ENCODE measurements around the gene TBC1D10B. TPM values are rescaled to one million over a fixed set of nuclear protein-coding genes. Genes with fewer than 3 reads are reported as not detected.
A peak's percentile ranks its signal among the peaks of the same experiment; 100 is the strongest.

The TBC1D10B gene
- total RNA-seq, 1 experiment from 2014 or later: 31.2 TPM

- Histone ChIP-seq H3K79me2 (ENCODE audit: low read length) (peaks cover 22% of the 10 kb centered on the region), H3K9ac (ENCODE audit: low read length) (peak overlapping the region; percentile 99), H3K4me2 (ENCODE audit: low read depth, low read length, poor library complexity, severe bottlenecking) (peak overlapping the region; percentile 100), H2AFZ (ENCODE audit: low read length) (no peak overlapping the region), H3K9me3 (ENCODE audit: low read length) (no peaks in the 10 kb centered on the region), H3K9me2 (replicated peaks; ENCODE audit: insufficient read depth, low read length) (no peaks in the 10 kb centered on the region), H3K27ac (ENCODE audit: low read length) (peak overlapping the region; percentile 99), H3K36me3 (ENCODE audit: insufficient read depth, low read length) (no peaks in the 10 kb centered on the region), H3K4me1 (ENCODE audit: low read length) (peaks cover 57% of the 10 kb centered on the region), H3K27me3 (ENCODE audit: low read length) (no peaks in the 10 kb centered on the region), H4K20me1 (ENCODE audit: insufficient read depth, low read depth, low read length) (0 out of 2 replicates have a peak, but pooled peaks cover 4% of the 10 kb centered on the region), H3K4me3 (ENCODE audit: low read length) (peak overlapping the region; percentile 77)
- DNase-seq: peak; percentile 100
Observed at GRCh38 chr16:30378236-30379157, 8.2 kb upstream of the TBC1D10B start.

GRCh38 chr16:30377812-30378235 lies 7.5 kb upstream of the TBC1D10B start:
- H3K4me2 ChIP-seq (ENCODE audit: low read depth, low read length, poor library complexity, severe bottlenecking): peak overlapping the region; percentile 100
- 0 out of 2 replicates have a peak, but pooled peaks cover 4% of the 10 kb centered on the region for H4K20me1 ChIP-seq (ENCODE audit: insufficient read depth, low read depth, low read length)
- DNase-seq: peak; percentile 96
- 0 out of 2 replicates have a peak overlapping the region, but pooled peaks have one; percentile 39 for H2AFZ ChIP-seq (ENCODE audit: low read length)
- no peaks in the 10 kb centered on the region for H3K9me3 ChIP-seq (ENCODE audit: low read length)
- peak overlapping the region; percentile 99 for H3K9ac ChIP-seq (ENCODE audit: low read length)
- H3K36me3 ChIP-seq (ENCODE audit: insufficient read depth, low read length): no peaks in the 10 kb centered on the region
- no peaks in the 10 kb centered on the region for H3K9me2 ChIP-seq (replicated peaks; ENCODE audit: insufficient read depth, low read length)
- peak overlapping the region; percentile 77 for H3K4me3 ChIP-seq (ENCODE audit: low read length)
- H3K27me3 ChIP-seq (ENCODE audit: low read length): no peaks in the 10 kb centered on the region
- H3K4me1 ChIP-seq (ENCODE audit: low read length): peaks cover 56% of the 10 kb centered on the region
- H3K79me2 ChIP-seq (ENCODE audit: low read length): peaks cover 22% of the 10 kb centered on the region
- peak overlapping the region; percentile 99 for H3K27ac ChIP-seq (ENCODE audit: low read length)

GRCh38 chr16:30377050-30377811 lies 6.9 kb upstream of the TBC1D10B start:
- no peaks in the 10 kb centered on the region for H3K27me3 ChIP-seq (ENCODE audit: low read length)
- H3K36me3 ChIP-seq (ENCODE audit: insufficient read depth, low read length): no peaks in the 10 kb centered on the region
- H3K79me2 ChIP-seq (ENCODE audit: low read length): peaks cover 22% of the 10 kb centered on the region
- H2AFZ ChIP-seq (ENCODE audit: low read length): no peak overlapping the region
- H4K20me1 ChIP-seq (ENCODE audit: insufficient read depth, low read depth, low read length): 0 out of 2 replicates have a peak, but pooled peaks cover 4% of the 10 kb centered on the region
- H3K4me2 ChIP-seq (ENCODE audit: low read depth, low read length, poor library complexity, severe bottlenecking): peak overlapping the region; percentile 100
- H3K9me3 ChIP-seq (ENCODE audit: low read length): no peaks in the 10 kb centered on the region
- no peaks in the 10 kb centered on the region for H3K9me2 ChIP-seq (replicated peaks; ENCODE audit: insufficient read depth, low read length)
- DNase-seq: no peak
- peak overlapping the region; percentile 99 for H3K27ac ChIP-seq (ENCODE audit: low read length)
- H3K4me3 ChIP-seq (ENCODE audit: low read length): peak overlapping the region; percentile 77
- peak overlapping the region; percentile 99 for H3K9ac ChIP-seq (ENCODE audit: low read length)
- peaks cover 56% of the 10 kb centered on the region for H3K4me1 ChIP-seq (ENCODE audit: low read length)

GRCh38 chr16:30376461-30376902 lies 6.2 kb upstream of the TBC1D10B start:
- Histone ChIP-seq H4K20me1 (ENCODE audit: insufficient read depth, low read depth, low read length) (0 out of 2 replicates have a peak, but pooled peaks cover 4% of the 10 kb centered on the region), H3K27me3 (ENCODE audit: low read length) (no peaks in the 10 kb centered on the region), H2AFZ (ENCODE audit: low read length) (no peak overlapping the region), H3K4me2 (ENCODE audit: low read depth, low read length, poor library complexity, severe bottlenecking) (peak overlapping the region; percentile 100), H3K4me1 (ENCODE audit: low read length) (peaks cover 56% of the 10 kb centered on the region), H3K9me3 (ENCODE audit: low read length) (no peaks in the 10 kb centered on the region), H3K36me3 (ENCODE audit: insufficient read depth, low read length) (no peaks in the 10 kb centered on the region), H3K9ac (ENCODE audit: low read length) (no peak overlapping the region), H3K27ac (ENCODE audit: low read length) (no peak overlapping the region), H3K4me3 (ENCODE audit: low read length) (no peak overlapping the region), H3K9me2 (replicated peaks; ENCODE audit: insufficient read depth, low read length) (no peaks in the 10 kb centered on the region), H3K79me2 (ENCODE audit: low read length) (peaks cover 19% of the 10 kb centered on the region)
- DNase-seq: peak; percentile 41

GRCh38 chr16:30375864-30376263 lies 5.6 kb upstream of the TBC1D10B start:
- no peaks in the 10 kb centered on the region for H3K36me3 ChIP-seq (ENCODE audit: insufficient read depth, low read length)
- H3K27me3 ChIP-seq (ENCODE audit: low read length): no peaks in the 10 kb centered on the region
- H3K27ac ChIP-seq (ENCODE audit: low read length): no peak overlapping the region
- H3K4me3 ChIP-seq (ENCODE audit: low read length): no peak overlapping the region
- no peaks in the 10 kb centered on the region for H3K9me3 ChIP-seq (ENCODE audit: low read length)
- H3K9me2 ChIP-seq (replicated peaks; ENCODE audit: insufficient read depth, low read length): no peaks in the 10 kb centered on the region
- H3K79me2 ChIP-seq (ENCODE audit: low read length): peaks cover 13% of the 10 kb centered on the region
- no peak overlapping the region for H3K4me2 ChIP-seq (ENCODE audit: low read depth, low read length, poor library complexity, severe bottlenecking)
- no peak overlapping the region for H2AFZ ChIP-seq (ENCODE audit: low read length)
- no peak overlapping the region for H3K9ac ChIP-seq (ENCODE audit: low read length)
- no peak for DNase-seq
- H3K4me1 ChIP-seq (ENCODE audit: low read length): peaks cover 54% of the 10 kb centered on the region
- H4K20me1 ChIP-seq (ENCODE audit: insufficient read depth, low read depth, low read length): 0 out of 2 replicates have a peak, but pooled peaks cover 4% of the 10 kb centered on the region

GRCh38 chr16:30374538-30374937 lies 4.2 kb upstream of the TBC1D10B start, which contains the start of gene MYL11:
Gene MYL11 (plus strand): TSS chr16:30374802. CDS start chr16:30374858, 56 bp downstream.
- H3K79me2 ChIP-seq (ENCODE audit: low read length): peaks cover 7% of the 10 kb centered on the region
- H3K9ac ChIP-seq (ENCODE audit: low read length): no peak within 1 kb of the TSS
- peaks cover 4% of the 10 kb centered on the region; the same call in 1 of the 2 replicates for H4K20me1 ChIP-seq (ENCODE audit: insufficient read depth, low read depth, low read length)
- no peaks in the 10 kb centered on the region for H3K9me2 ChIP-seq (replicated peaks; ENCODE audit: insufficient read depth, low read length)
- no peaks in the 10 kb centered on the region for H3K27me3 ChIP-seq (ENCODE audit: low read length)
- no peaks in the 10 kb centered on the region for H3K9me3 ChIP-seq (ENCODE audit: low read length)
- H3K4me1 ChIP-seq (ENCODE audit: low read length): peaks cover 43% of the 10 kb centered on the region
- no peak within 1 kb of the TSS for H3K27ac ChIP-seq (ENCODE audit: low read length)
- H3K4me3 ChIP-seq (ENCODE audit: low read length): no peak within 1 kb of the TSS
- no peaks in the 10 kb centered on the region for H3K36me3 ChIP-seq (ENCODE audit: insufficient read depth, low read length)
- no peak for DNase-seq
- no peak within 1 kb of the TSS for H2AFZ ChIP-seq (ENCODE audit: low read length)
- no peak within 1 kb of the TSS for H3K4me2 ChIP-seq (ENCODE audit: low read depth, low read length, poor library complexity, severe bottlenecking)

- Histone ChIP-seq H3K4me2 (ENCODE audit: low read depth, low read length, poor library complexity, severe bottlenecking) (peak overlapping the region; percentile 77), H3K4me3 (ENCODE audit: low read length) (no peak overlapping the region), H3K27ac (ENCODE audit: low read length) (peak overlapping the region; percentile 84), H3K79me2 (ENCODE audit: low read length) (peaks cover 21% of the 10 kb centered on the region), H3K9ac (ENCODE audit: low read length) (peak overlapping the region; percentile 70), H3K36me3 (ENCODE audit: insufficient read depth, low read length) (no peaks in the 10 kb centered on the region), H3K9me3 (ENCODE audit: low read length) (no peaks in the 10 kb centered on the region), H4K20me1 (ENCODE audit: insufficient read depth, low read depth, low read length) (peaks cover 17% of the 10 kb centered on the region), H3K9me2 (replicated peaks; ENCODE audit: insufficient read depth, low read length) (no peaks in the 10 kb centered on the region), H3K4me1 (ENCODE audit: low read length) (peaks cover 40% of the 10 kb centered on the region), H3K27me3 (ENCODE audit: low read length) (no peaks in the 10 kb centered on the region), H2AFZ (ENCODE audit: low read length) (no peak overlapping the region)
- no peak for DNase-seq
Observed at GRCh38 chr16:30372725-30373124, 2.4 kb upstream of the TBC1D10B start.

Measured in Karpas-422 (cell line).